ENCODE measurements around the gene NOTCH4. TPM values are rescaled to one million over a fixed set of nuclear protein-coding genes. Genes with fewer than 3 reads are reported as not detected.
"Not testable (repeated sequence)": the region's sequence is repeated elsewhere in the genome, so short reads cannot be mapped to it uniquely, and the experiment has no call there.

Gene NOTCH4
- total RNA-seq, result 10 to 100 TPM in 2 of 4 donors, 1 to 10 TPM in 2; 2.6 to 24.3 (median 9.6) TPM

- H3K9me3 ChIP-seq, result no peaks in the 10 kb centered on the region
- H3K36me3 ChIP-seq, result no peaks in the 10 kb centered on the region
- no peak for DNase-seq
- intact Hi-C loops (cut with DNase I; ENCODE audit: low total_unique reads), result no loop called here
- no peak for TF ChIP-seq POLR2AphosphoS5 (IDR thresholded peaks at IDR 0.05)
- no peak for TF ChIP-seq POLR2A (IDR thresholded peaks at IDR 0.05)
- no peak for TF ChIP-seq CTCF (IDR thresholded peaks at IDR 0.05)
- TF ChIP-seq EP300 (IDR thresholded peaks at IDR 0.05; ENCODE audit: low read depth), result no peak
- no peaks in the 10 kb centered on the region for H3K27me3 ChIP-seq
- in situ Hi-C loops (cut with MboI; ENCODE audit: low pct_ligation_motif_present in 1 of 4, low pct_unique_long_range_greater_than_20kb in 1 of 4, low sequenced_read_pairs in 3 of 4), result no loop called here
- no peaks in the 10 kb centered on the region for H3K4me1 ChIP-seq
- no peak within 1 kb of the TSS for H3K4me3 ChIP-seq
- WGBS, 2 donors (ENCODE audit: low coverage in 1 of 2), result 43 to 68% methylated on average over 7 to 19 of the region's 20 CpGs
- H3K27ac ChIP-seq, result peak within 1 kb of the TSS in 1 of 4 donors; percentile 37
Observed at GRCh38 chr6:32223258-32224235, at the start of gene NOTCH4. Gene NOTCH4, minus strand, starts transcription at chr6:32224067. Its CDS starts 139 bp downstream, at chr6:32223928.

- Histone ChIP-seq H3K9me3 (no peaks in the 10 kb centered on the region), H3K36me3 (no peaks in the 10 kb centered on the region), H3K27me3 (no peaks in the 10 kb centered on the region), H3K27ac (no peak overlapping the region), H3K4me1 (peaks cover 0 to 5% (median 0%) of the 10 kb centered on the region in 4 donors), H3K4me3 (no peak overlapping the region)
- TF ChIP-seq POLR2A (IDR thresholded peaks at IDR 0.05) (no peak), CTCF (IDR thresholded peaks at IDR 0.05) (no peak), EP300 (IDR thresholded peaks at IDR 0.05; ENCODE audit: low read depth) (no peak), POLR2AphosphoS5 (IDR thresholded peaks at IDR 0.05) (no peak)
- intact Hi-C loops (cut with DNase I; ENCODE audit: low total_unique reads), result no loop called here
- in situ Hi-C loops (cut with MboI; ENCODE audit: low pct_ligation_motif_present in 1 of 4, low pct_unique_long_range_greater_than_20kb in 1 of 4, low sequenced_read_pairs in 3 of 4), result no loop called here
- no peak for DNase-seq
- 48 to 57% methylated on average over 1 of the region's 1 CpG for WGBS, 2 donors (ENCODE audit: low coverage in 1 of 2)
Observed at GRCh38 chr6:32271429-32271828, 47.6 kb upstream of the NOTCH4 start.

- H3K4me3 ChIP-seq; in situ Hi-C loops (cut with MboI; ENCODE audit: low pct_ligation_motif_present in 1 of 4, low pct_unique_long_range_greater_than_20kb in 1 of 4, low sequenced_read_pairs in 3 of 4); intact Hi-C loops (cut with DNase I; ENCODE audit: low total_unique reads); H3K27ac ChIP-seq; H3K36me3 ChIP-seq; H3K4me1 ChIP-seq; DNase-seq; H3K27me3 ChIP-seq; H3K9me3 ChIP-seq: not testable (repeated sequence)
- WGBS, 2 donors (ENCODE audit: low coverage in 1 of 2), result 77 to 90% methylated on average over 3 of the region's 3 CpGs
Observed at GRCh38 chr6:32268459-32268858, 44.6 kb upstream of the NOTCH4 start.

- Histone ChIP-seq H3K4me1 (peaks cover 0 to 5% (median 0%) of the 10 kb centered on the region in 4 donors), H3K27ac (no peak overlapping the region), H3K27me3 (no peaks in the 10 kb centered on the region), H3K4me3 (no peak overlapping the region), H3K9me3 (no peaks in the 10 kb centered on the region), H3K36me3 (no peaks in the 10 kb centered on the region)
- DNase-seq, result no peak
- in situ Hi-C loops (cut with MboI; ENCODE audit: low pct_ligation_motif_present in 1 of 4, low pct_unique_long_range_greater_than_20kb in 1 of 4, low sequenced_read_pairs in 3 of 4) (no loop called here), intact Hi-C loops (cut with DNase I; ENCODE audit: low total_unique reads) (no loop called here)
- TF ChIP-seq EP300 (IDR thresholded peaks at IDR 0.05; ENCODE audit: low read depth), result no peak
- no peak for TF ChIP-seq CTCF (IDR thresholded peaks at IDR 0.05)
- TF ChIP-seq POLR2AphosphoS5 (IDR thresholded peaks at IDR 0.05), result no peak
- no peak for TF ChIP-seq POLR2A (IDR thresholded peaks at IDR 0.05)
Observed at GRCh38 chr6:32267035-32267434, 43.2 kb upstream of the NOTCH4 start.

- Histone ChIP-seq H3K27me3 (peaks cover 24% of the 10 kb centered on the region), H3K4me1 (peaks cover 0 to 10% (median 2%) of the 10 kb centered on the region in 4 donors)
- 96 to 100% methylated on average over 3 to 4 of the region's 4 CpGs for WGBS, 2 donors (ENCODE audit: low coverage in 1 of 2)
- in situ Hi-C loops (cut with MboI; ENCODE audit: low pct_ligation_motif_present in 1 of 4, low pct_unique_long_range_greater_than_20kb in 1 of 4, low sequenced_read_pairs in 3 of 4); H3K27ac ChIP-seq; DNase-seq; H3K9me3 ChIP-seq; intact Hi-C loops (cut with DNase I; ENCODE audit: low total_unique reads); H3K36me3 ChIP-seq; H3K4me3 ChIP-seq: not testable (repeated sequence)
Observed at GRCh38 chr6:32257262-32257661, 33.4 kb upstream of the NOTCH4 start.

All from transverse colon (tissue), 4 donors.